ENCODE data around the gene ARPC5. TPM values are rescaled to one million over a fixed set of nuclear protein-coding genes. Genes with fewer than 3 reads are reported as not detected.

The ARPC5 gene
- total RNA-seq, 1 donor, result 63.4 TPM

DNA sequence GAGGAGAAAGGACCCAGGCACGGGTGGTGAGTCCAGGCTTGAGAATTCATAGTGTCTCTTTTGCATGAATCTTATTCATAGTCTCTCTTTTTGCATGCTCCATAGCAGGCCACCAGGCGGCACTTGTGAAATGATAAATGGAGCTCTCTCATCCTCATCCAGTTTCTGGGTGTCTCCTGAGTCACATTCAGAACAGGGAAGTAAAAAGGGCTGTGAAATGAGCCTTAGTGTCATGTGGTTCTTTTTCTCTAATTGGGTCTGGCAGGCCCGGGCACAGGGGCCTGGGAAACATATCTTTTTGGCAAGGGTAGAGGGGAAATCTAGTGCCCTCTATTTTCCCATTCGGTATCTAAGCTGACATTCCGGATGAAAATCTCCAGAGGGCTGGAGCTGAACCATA, 26.3 kb downstream of the ARPC5 start:
- Histone ChIP-seq H3K27me3 (ENCODE audit: insufficient read depth, low read length) (no peaks in the 10 kb centered on the region), H3K4me3 (ENCODE audit: low read length) (no peak overlapping the region), H3K9me3 (ENCODE audit: low read depth, low read length) (no peaks in the 10 kb centered on the region), H3K4me1 (ENCODE audit: insufficient read depth, low read length) (peaks cover 64% of the 10 kb centered on the region)

DNA sequence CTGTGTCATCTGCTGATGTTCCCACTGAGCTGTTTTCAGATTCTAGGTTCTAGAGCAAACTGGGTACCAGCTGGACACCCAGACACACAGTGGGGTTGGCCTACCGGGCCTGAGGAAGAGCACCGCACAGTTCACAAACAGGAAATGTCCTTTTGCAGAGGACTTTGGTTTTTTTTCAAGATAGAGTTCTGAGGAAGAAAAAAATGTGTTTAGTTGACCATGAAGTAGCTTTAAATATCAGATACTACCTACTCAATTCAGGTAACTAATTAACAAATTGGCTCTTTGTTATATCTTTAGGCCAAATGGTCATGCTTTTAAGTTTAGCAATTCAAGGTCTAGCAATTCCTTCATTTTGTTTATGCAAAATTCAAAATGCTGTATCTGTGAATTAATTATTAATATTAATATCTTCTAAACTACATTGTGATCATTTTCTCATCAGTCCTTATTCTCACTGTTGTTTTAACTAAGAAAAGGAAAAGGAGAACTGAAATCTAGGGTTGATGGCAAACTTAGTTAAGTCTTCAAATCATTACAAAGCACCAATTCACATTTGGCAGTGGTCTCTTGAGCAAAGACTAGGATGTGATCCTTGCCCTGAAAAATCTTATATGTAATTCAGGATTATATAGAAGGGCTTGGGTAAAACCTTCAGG, 28.1 kb downstream of the ARPC5 start:
- no peak overlapping the region for H3K4me3 ChIP-seq (ENCODE audit: low read length)
- H3K27me3 ChIP-seq (ENCODE audit: insufficient read depth, low read length), result no peaks in the 10 kb centered on the region
- H3K9me3 ChIP-seq (ENCODE audit: low read depth, low read length), result no peaks in the 10 kb centered on the region
- H3K4me1 ChIP-seq (ENCODE audit: insufficient read depth, low read length), result peaks cover 83% of the 10 kb centered on the region

DNA sequence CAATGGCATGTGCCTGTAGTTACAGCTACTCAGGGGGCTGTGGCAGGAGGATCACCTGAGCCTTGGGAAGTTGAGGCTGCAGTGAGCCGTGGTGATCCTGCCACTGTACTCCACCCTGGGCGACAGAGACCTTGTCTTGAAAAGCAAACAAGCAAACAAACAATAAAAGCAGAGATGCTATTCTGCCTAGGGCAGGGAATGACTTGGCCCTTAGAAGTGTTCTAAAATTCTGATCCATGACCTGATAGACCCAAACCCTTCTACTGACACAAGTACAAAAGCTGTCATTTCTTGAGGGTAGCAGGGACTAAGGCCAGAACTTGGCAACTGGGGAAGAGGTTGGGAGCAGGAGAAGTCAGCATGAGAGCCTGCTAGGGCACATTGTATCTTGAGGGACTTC, 29.7 kb downstream of the ARPC5 start:
- H3K4me1 ChIP-seq (ENCODE audit: insufficient read depth, low read length), result peaks cover 97% of the 10 kb centered on the region

DNA sequence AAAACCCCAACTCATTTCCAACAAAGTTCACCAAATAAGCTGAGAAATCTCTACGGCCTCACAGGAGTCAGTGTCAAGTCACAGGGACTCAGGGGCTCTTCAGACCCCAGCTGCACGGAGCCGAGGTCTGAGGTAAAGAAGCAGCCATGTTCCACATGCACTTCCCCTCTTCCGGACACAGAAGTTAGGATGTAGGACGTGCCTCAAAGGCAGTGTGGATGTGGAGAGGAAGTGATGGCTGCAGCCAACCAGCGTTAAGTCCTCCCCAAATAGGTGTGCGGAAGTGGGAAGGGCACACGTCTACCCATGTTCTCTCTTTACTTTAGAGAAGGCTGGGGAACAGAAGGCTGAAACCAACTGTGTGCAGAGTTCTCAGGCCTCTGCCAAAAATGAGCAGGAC, 30.8 kb downstream of the ARPC5 start:
- H3K4me1 ChIP-seq (ENCODE audit: insufficient read depth, low read length), result peaks cover 99% of the 10 kb centered on the region
- H3K4me3 ChIP-seq (ENCODE audit: low read length), result no peak overlapping the region
- H3K27me3 ChIP-seq (ENCODE audit: insufficient read depth, low read length), result no peaks in the 10 kb centered on the region
- H3K9me3 ChIP-seq (ENCODE audit: low read depth, low read length), result no peaks in the 10 kb centered on the region

More for the DNA sequence above, 29.7 kb downstream of the ARPC5 start:
- Histone ChIP-seq H3K4me3 (ENCODE audit: low read length) (no peak overlapping the region), H3K27me3 (ENCODE audit: insufficient read depth, low read length) (no peaks in the 10 kb centered on the region), H3K9me3 (ENCODE audit: low read depth, low read length) (no peaks in the 10 kb centered on the region)

DNA sequence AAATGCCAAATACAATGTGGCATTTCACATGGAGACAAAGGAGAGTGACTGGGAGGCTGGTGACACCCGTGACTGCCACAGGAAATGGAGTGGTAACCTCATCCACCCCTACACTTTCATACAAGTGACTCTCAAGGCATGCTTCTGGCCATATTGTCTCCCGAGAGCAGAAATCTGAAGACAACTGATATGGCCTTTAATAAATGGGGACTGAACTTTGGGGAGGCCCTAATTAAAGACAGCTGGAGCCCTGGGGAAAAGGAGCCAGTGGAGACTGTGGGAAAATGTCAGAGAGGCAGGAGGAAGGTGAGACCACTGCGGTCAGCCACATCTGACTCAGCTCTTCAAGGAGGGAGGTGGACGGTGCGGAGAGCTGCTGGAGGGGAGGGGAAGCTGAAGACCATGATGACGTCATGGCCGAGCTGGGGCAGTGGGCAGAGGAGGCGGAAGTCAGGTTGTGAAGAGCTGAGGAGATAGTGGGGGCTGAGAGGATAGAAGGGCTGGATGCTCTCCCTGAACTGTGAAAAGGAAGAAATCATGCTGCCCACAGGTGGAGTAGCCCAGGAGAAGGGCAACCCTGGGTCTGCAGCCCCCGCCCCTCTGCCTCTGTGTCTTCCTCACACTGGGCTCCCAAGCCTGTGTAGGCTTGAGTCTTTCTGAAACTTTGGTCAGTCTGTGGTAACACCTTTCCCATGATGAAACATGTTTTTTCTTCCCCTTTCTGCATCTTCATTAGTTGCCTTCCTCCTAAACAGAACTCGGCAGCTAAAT, 31.4 kb downstream of the ARPC5 start:
- Histone ChIP-seq H3K9me3 (ENCODE audit: low read depth, low read length) (no peaks in the 10 kb centered on the region), H3K4me1 (ENCODE audit: insufficient read depth, low read length) (peaks cover 97% of the 10 kb centered on the region), H3K27me3 (ENCODE audit: insufficient read depth, low read length) (no peaks in the 10 kb centered on the region), H3K4me3 (ENCODE audit: low read length) (no peak overlapping the region)

DNA sequence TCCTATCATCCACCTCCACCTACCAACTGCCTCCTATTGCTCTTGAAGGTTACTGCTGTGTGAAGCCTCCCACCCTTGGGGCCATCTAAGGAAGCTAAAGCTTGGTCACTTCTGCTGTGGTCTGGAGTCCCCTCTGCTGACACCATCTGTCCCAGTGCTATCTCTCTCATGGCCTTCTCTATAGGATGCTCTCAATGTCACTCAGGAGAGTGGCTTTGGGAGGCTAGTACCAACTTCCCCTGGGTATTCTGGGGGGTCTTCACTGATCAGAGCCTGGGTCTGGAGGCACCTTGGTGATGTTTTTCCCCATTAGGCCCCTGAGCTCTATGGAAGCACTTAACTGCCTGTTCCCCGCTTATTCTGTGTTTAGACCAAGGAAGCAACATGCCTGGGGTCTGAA, 33.1 kb downstream of the ARPC5 start:
- peaks cover 91% of the 10 kb centered on the region for H3K4me1 ChIP-seq (ENCODE audit: insufficient read depth, low read length)
- H3K9me3 ChIP-seq (ENCODE audit: low read depth, low read length), result no peaks in the 10 kb centered on the region
- no peak overlapping the region for H3K4me3 ChIP-seq (ENCODE audit: low read length)
- H3K27me3 ChIP-seq (ENCODE audit: insufficient read depth, low read length), result no peaks in the 10 kb centered on the region

DNA sequence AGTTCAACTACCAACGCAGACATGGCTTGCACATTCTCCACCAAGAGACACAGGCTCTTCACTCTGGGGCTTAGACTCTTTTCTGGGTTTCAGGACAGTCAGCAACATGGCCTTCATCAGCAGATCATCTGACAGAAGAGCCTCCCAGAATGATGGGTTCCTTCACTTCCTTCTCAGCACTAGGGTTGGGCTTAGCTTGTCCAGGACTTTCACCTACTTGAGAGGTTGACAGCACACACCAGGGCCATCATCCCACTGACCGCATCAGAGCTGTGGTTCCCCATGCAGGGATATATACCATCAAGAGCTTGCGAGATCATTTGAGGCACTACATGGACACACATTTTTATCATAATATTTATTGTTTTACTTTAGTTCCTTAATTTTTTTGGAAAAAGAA, 34.9 kb downstream of the ARPC5 start:
- Histone ChIP-seq H3K4me3 (ENCODE audit: low read length) (no peak overlapping the region), H3K27me3 (ENCODE audit: insufficient read depth, low read length) (no peaks in the 10 kb centered on the region), H3K9me3 (ENCODE audit: low read depth, low read length) (no peaks in the 10 kb centered on the region), H3K4me1 (ENCODE audit: insufficient read depth, low read length) (peaks cover 73% of the 10 kb centered on the region)

DNA sequence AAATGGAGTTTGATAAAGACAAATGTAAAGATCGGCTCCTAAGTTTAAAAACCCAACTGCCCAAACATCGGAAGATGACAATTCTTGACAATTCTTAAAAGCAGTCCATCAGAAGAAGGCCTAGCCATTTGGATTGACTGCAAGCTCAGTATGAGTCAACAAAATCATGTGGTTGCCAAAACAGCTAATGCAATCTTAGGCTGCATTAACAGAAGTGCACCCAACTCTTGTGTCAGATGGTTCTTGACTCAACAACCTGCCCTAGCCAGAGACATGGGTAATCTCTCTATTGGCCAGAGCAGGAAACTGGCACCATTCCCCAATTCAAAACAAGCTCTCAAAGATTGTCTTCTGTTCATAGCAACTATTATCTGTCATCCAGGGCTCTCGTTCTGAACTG, 35.4 kb downstream of the ARPC5 start:
- H3K27me3 ChIP-seq (ENCODE audit: insufficient read depth, low read length), result no peaks in the 10 kb centered on the region
- H3K4me1 ChIP-seq (ENCODE audit: insufficient read depth, low read length), result peaks cover 68% of the 10 kb centered on the region
- no peak overlapping the region for H3K4me3 ChIP-seq (ENCODE audit: low read length)
- H3K9me3 ChIP-seq (ENCODE audit: low read depth, low read length), result no peaks in the 10 kb centered on the region

DNA sequence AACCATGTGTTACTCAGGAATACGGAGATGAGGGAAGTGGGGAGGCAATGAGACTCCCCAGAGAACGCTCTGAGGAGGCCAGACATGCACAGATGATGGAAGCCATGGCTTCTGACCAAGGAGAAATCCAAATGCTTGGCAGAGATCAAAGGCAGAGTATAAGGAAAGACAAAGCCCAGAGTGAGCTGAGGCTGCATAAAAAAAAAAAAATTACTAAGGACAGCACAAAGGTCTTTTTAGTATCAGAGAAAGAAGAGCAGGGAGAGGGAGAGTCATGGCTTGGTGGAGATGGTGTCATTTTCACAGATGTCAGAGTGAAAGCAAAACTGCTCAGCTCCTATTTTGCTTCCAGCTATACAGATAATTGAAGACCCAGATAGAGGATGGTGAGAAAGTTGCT, 37.2 kb downstream of the ARPC5 start:
- Histone ChIP-seq H3K9me3 (ENCODE audit: low read depth, low read length) (no peaks in the 10 kb centered on the region), H3K4me3 (ENCODE audit: low read length) (no peak overlapping the region), H3K27me3 (ENCODE audit: insufficient read depth, low read length) (no peaks in the 10 kb centered on the region), H3K4me1 (ENCODE audit: insufficient read depth, low read length) (peaks cover 64% of the 10 kb centered on the region)

DNA sequence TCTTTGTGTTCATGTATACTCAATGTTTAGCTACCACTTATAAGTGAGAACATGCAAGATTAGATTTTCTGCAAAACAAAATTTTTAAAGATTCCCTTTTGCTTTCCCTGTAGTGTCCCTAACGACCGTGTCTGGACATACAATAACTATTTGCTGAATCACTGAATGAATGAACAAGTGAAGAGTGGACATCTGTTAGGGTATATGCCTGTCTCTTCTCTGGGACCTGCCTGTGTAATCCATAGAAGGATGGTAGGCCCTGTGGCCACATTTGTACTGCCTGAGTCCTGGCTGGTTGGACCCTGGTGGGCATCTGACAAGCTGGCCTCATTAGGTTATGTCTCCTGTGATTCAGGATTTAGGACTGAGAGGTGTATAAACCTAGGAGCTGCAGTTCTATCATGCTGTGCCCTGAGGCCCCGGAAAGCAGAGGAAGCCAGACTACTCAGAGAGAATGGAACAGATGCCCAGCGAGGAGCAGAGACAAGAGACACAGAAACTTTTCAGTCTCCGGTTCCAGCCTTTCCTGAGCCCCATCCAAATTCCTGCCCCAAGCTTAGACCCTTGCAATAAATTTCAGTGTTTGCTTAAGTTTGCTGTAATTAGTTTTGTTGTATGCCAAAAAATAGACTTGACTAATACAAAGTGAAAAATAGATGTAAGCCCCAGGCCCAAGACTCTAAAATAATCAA, 37.8 kb downstream of the ARPC5 start:
- no peaks in the 10 kb centered on the region for H3K27me3 ChIP-seq (ENCODE audit: insufficient read depth, low read length)
- peaks cover 64% of the 10 kb centered on the region for H3K4me1 ChIP-seq (ENCODE audit: insufficient read depth, low read length)
- no peaks in the 10 kb centered on the region for H3K9me3 ChIP-seq (ENCODE audit: low read depth, low read length)
- H3K4me3 ChIP-seq (ENCODE audit: low read length), result no peak overlapping the region

DNA sequence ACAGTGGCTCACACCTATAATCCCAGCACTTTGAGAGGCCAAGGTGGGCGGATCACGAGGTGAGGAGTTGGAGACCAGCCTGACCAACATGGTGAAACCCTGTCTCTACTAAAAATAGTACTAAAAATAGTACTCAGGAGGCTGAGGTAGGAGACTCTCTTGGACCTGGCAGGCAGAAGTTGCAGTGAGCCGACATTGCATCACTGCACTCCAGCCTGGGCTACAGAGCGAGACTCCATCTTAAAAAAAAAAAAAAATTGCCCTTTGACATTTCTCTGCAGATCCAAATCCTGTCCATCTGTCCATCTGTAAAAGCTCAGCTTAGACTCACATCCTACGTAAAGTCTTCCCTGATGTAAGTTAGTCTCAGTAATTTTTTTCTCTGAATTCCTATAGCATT, 39.1 kb downstream of the ARPC5 start:
- Histone ChIP-seq H3K4me1 (ENCODE audit: insufficient read depth, low read length) (peaks cover 64% of the 10 kb centered on the region), H3K4me3 (ENCODE audit: low read length) (no peak overlapping the region), H3K9me3 (ENCODE audit: low read depth, low read length) (no peaks in the 10 kb centered on the region), H3K27me3 (ENCODE audit: insufficient read depth, low read length) (no peaks in the 10 kb centered on the region)

DNA sequence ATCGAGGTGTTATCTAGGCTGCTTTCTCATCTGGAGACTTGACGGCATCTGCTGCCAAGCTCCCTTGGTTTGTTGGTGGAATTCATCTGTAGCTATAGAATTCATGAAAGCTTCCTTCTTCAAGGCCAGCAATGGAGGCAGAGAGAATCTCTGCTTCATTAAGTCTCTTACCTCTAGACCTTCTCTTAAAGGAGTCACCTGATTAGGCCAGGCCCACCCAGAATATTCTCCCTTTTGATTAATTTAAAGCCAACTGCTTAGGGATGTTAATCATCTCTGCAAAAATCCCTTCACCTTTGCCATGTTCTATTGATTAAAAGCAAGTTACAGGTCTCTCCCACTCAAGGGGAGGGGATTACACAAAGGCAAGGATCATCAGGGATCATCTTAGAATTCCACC, 40.0 kb downstream of the ARPC5 start:
- H3K4me3 ChIP-seq (ENCODE audit: low read length), result no peak overlapping the region
- H3K9me3 ChIP-seq (ENCODE audit: low read depth, low read length), result no peaks in the 10 kb centered on the region
- H3K4me1 ChIP-seq (ENCODE audit: insufficient read depth, low read length), result peaks cover 64% of the 10 kb centered on the region
- H3K27me3 ChIP-seq (ENCODE audit: insufficient read depth, low read length), result no peaks in the 10 kb centered on the region

DNA sequence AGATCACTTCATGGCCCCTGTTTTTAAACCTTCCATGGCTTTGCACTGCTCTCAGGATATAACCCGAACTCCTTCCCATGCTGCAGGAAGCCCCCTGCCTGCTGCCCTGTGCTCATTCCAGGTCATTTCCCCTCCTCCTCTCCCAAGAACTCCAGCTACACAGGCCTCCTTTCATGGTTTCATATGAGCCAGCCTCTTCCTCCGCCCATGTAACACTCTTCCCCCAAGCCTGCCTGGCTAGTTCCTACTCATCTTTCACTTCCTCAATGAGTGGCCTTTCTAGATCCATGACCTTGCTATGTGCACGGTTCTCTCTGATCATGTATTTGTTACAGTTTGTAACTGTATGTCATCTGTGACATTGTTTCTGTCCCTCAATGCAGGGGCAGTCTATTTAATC, 42.2 kb downstream of the ARPC5 start:
- no peak overlapping the region for H3K4me3 ChIP-seq (ENCODE audit: low read length)
- H3K9me3 ChIP-seq (ENCODE audit: low read depth, low read length), result no peaks in the 10 kb centered on the region
- peaks cover 61% of the 10 kb centered on the region for H3K4me1 ChIP-seq (ENCODE audit: insufficient read depth, low read length)
- H3K27me3 ChIP-seq (ENCODE audit: insufficient read depth, low read length), result no peaks in the 10 kb centered on the region

DNA sequence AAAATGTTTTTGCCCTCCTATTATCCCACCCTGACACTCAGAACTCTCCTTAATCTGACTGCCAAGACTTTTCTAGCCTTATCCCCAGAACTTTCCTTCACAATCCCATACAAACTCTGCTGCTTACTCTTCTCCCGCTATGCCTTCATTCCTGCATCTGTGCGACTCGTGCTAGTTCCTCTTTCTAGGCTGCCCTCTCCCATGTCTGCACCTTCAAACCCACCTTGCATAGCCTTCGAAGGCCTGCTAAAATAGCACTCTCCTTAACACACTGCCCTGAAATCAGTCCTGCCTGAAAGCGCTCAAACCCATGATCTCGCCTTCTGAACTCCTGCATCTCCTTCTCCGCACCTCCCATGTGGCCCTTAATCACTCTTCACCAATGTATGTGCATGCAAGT, 42.9 kb downstream of the ARPC5 start:
- Histone ChIP-seq H3K27me3 (ENCODE audit: insufficient read depth, low read length) (no peaks in the 10 kb centered on the region), H3K9me3 (ENCODE audit: low read depth, low read length) (no peaks in the 10 kb centered on the region), H3K4me3 (ENCODE audit: low read length) (no peak overlapping the region), H3K4me1 (ENCODE audit: insufficient read depth, low read length) (peaks cover 57% of the 10 kb centered on the region)
